HAP-1 (cell line): ENCODE measurements around the gene FOXL2.
A peak's percentile ranks its signal among the peaks of the same experiment; 100 is the strongest.

ENCODE experiments used
- DNase-seq, 2 experiments: peaks; one replicate each; pipeline ENCODE4 v3.0.0-alpha.2; 2016 to 2020; ENCODE audit warnings: low spot score in 2 of 2
- H3K27me3 ChIP-seq: fragments of 250-450 bp; sonication (Bioruptor Pico); 2 replicates; pipeline ENCODE4 v1.5.1; 2020; ENCODE audit warnings: low read depth, mild to moderate bottlenecking, moderate library complexity
- H3K36me3 ChIP-seq: fragments of 250-450 bp; sonication (Bioruptor Pico); replicated peaks from 2 replicates; pipeline ENCODE4 v1.5.1; 2020; ENCODE audit warnings: mild to moderate bottlenecking
- H3K4me1 ChIP-seq: fragments of 250-450 bp; sonication (Bioruptor Pico); 2 replicates; pipeline ENCODE4 v1.5.1; 2020; ENCODE audit warnings: mild to moderate bottlenecking
- H3K4me3 ChIP-seq: fragments of 250-450 bp; sonication (Bioruptor Pico); 2 replicates; pipeline ENCODE4 v1.5.1; 2020; ENCODE audit warnings: mild to moderate bottlenecking, moderate library complexity
- H3K9me3 ChIP-seq: fragments of 250-450 bp; sonication (Bioruptor Pico); 2 replicates; pipeline ENCODE4 v1.5.1; 2020; ENCODE audit warnings: mild to moderate bottlenecking, moderate library complexity
- in situ Hi-C: fragments of 300-500 bp; cut with MboI; formaldehyde crosslinking; loops from 3 replicates; pipeline ENCODE4 v1.14.3; 2020; ENCODE audit warnings: low sequenced_read_pairs, inconsistent platforms, mixed read lengths

The FOXL2 gene

DNA sequence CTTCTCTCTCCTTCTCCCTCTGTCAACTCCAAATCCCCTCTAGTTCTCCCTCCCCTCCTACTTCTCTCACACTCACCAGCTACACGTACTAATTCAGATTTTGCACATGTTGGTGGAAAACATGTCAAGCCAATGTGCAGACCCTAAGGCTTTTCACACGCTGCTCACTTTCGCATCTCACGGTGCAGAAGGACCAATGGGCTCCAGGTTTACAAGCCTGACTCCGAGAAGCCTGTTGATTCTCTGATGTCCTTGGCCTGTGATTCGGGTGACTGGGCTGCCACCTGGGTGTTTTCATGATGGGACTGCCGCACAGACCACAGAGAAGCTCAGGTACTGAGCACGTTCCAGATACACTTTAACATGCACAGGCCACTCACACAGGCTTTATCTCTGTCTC, 3.8 kb upstream of the FOXL2 start:
- no peaks in the 10 kb centered on the region for H3K9me3 ChIP-seq
- H3K4me3 ChIP-seq = no peak overlapping the region
- no peak for DNase-seq
- H3K4me1 ChIP-seq = no peaks in the 10 kb centered on the region
- in situ Hi-C loops = no loop called here
- no peaks in the 10 kb centered on the region for H3K27me3 ChIP-seq
- no peaks in the 10 kb centered on the region for H3K36me3 ChIP-seq

DNA sequence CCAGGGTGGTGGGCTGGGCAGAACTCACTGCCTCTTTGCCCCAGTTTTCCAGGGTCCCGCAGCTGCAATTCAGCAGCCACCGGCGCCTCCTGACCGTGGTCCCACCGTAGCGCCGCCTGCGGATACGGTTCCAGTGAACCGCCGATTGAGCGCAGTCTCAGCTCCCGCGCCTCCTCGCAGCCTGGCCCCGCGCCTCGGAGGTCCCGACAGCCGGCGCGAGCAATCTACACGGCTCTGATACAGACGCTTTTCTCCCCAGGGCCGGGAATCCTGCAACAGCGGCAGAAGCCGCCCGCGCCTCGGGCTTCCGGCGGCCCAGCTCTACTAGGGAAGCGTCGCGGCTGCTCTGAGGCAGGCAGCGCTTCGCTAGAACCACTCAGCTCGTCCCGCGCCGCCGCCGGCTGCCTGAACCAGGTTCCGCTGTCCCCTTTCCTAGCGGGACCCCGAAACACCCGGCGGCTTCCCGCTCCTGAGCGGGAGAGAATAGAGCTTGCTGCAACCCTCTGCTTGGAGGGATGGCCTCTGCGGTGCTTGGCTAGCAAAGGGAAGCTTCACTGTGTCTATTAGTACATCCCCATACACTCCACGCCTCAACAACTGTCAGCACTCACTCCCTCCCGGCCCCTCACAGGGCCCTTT, 3.2 kb upstream of the FOXL2 start:
- DNase-seq = no peak
- in situ Hi-C loops = no loop called here
- no peak overlapping the region for H3K4me3 ChIP-seq
- no peaks in the 10 kb centered on the region for H3K27me3 ChIP-seq
- H3K4me1 ChIP-seq = no peaks in the 10 kb centered on the region
- H3K9me3 ChIP-seq = no peaks in the 10 kb centered on the region
- H3K36me3 ChIP-seq = no peaks in the 10 kb centered on the region

DNA sequence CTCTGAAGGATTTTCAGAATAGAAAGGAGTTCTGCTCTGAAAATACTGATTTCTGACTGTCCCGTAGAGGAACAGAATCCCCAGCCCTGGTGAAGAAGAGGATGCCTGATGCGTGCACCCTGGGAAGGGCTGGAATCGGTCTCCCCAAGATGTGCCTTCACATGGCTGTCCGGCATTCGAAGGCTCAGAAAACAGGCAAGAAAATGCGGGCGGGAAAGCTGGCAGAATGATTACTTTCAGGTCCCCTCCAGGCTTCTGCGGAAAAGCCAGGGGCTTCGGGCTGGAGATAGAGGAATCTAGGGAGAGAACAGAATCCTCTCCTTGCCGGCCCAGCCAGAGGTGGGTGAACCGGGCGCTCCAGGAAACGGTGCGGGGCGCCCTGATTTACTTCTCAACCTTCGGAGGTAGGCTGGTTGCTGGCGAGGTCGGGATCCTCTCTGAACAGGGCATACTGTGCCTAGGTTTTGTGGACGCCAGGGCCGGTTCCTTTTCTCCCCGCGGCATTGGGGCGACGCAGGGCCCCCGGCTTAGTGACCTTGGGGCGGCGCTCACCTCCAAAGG, 2.6 kb upstream of the FOXL2 start:
- Histone ChIP-seq H3K4me1 (no peaks in the 10 kb centered on the region), H3K4me3 (no peak overlapping the region), H3K36me3 (no peaks in the 10 kb centered on the region), H3K27me3 (no peaks in the 10 kb centered on the region), H3K9me3 (no peaks in the 10 kb centered on the region)
- in situ Hi-C loops = no loop called here
- DNase-seq = no peak

DNA sequence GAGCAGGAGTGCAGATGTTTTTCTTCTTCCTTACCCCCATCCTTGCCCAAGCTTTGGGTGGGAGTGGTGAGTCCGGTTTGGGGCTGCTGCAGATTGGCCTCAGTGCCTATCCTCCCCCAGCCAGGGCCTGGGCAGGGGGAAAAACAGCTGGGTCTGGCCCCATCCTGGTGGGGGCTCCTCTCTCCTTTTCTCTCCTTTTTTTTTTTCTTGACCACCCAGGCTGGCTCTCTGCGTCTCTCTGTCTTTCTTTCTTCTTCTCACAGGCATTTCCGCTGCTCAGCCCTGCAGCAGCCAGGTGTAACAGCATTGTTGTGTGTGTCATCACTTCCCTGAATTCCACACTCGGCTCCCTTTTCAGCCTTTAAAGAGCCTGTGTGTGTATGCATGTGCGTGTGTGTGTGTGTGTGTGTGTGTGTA, 2.1 kb upstream of the FOXL2 start:
- Histone ChIP-seq H3K4me1 (no peaks in the 10 kb centered on the region), H3K9me3 (no peaks in the 10 kb centered on the region), H3K27me3 (no peaks in the 10 kb centered on the region), H3K36me3 (no peaks in the 10 kb centered on the region), H3K4me3 (no peak overlapping the region)
- in situ Hi-C loops = no loop called here
- DNase-seq = no peak

DNA sequence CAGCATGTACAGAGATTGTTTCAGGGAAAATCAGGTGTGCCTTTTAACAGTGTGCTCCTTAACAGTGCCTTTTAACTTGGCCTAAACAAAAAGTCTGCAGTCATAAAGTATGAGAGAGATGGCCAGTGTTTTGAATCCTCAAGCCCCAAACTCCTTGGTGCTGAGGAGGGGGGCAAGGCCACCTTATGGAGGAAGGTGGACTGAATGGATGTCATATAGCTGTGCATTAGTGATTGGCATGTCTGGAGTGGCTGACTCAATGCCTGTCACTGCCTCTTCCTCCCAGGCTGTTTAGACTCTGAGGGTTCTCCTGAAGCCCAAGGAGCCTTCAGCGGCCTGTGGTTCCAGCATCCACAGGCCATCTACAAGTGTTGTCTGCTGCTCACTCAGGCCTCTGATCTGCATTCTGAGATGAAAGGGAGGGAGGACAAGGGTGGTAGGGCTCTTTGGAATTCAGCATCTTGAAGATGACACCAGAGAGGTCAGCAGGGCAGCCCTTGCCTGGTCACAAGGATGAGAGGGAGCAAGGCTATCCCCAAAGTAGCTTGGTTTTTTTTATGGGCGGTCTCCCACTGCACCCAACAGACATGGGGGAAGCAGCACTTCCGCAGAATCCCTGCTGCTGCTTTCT, 1.5 kb upstream of the FOXL2 start:
- Histone ChIP-seq H3K4me1 (no peaks in the 10 kb centered on the region), H3K4me3 (no peak overlapping the region), H3K36me3 (no peaks in the 10 kb centered on the region), H3K27me3 (no peaks in the 10 kb centered on the region), H3K9me3 (no peaks in the 10 kb centered on the region)
- DNase-seq = no peak
- in situ Hi-C loops = no loop called here

DNA sequence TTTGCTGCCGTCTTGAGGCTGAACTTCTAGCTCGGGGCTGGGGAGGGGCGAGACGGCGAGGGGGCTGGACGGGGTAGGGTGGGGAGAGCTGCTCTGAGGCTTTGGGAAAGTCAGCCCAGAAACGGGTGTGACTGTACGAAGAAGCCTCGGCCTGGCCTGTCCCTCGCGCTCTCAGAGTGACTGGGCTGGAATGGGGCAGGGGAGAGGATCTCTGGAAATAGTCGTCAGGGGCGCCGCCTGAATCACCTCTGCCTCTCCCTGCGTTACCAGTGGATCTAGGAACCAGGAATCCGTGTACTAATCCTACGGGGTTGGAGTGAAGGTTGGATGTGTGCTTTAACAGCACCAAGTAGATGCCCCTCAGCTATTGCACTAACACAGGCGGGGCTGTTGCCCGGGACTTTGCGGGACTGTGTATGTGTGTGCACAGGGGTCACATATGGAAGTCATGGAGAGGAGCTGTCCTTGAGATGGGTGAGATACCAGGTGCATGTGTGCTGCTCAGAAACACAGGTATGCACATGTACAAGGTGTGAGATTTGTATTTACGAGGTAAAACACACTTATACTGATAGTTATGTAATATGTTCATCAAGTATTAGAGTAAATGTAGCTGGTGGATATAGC, 671 bp upstream of the FOXL2 start:
- no peak for DNase-seq
- Histone ChIP-seq H3K4me3 (no peak overlapping the region), H3K9me3 (no peaks in the 10 kb centered on the region), H3K27me3 (no peaks in the 10 kb centered on the region), H3K36me3 (no peaks in the 10 kb centered on the region), H3K4me1 (no peaks in the 10 kb centered on the region)
- in situ Hi-C loops = no loop called here

GRCh38 chr3:138945709-138946662, 951 bp downstream of the FOXL2 start:
- H3K27me3 ChIP-seq = no peaks in the 10 kb centered on the region

GRCh38 chr3:138944929-138945708, 1.8 kb downstream of the FOXL2 start:
- H3K4me1 ChIP-seq = no peaks in the 10 kb centered on the region
- H3K9me3 ChIP-seq = no peaks in the 10 kb centered on the region
- in situ Hi-C loops = no loop called here
- no peak for DNase-seq
- no peaks in the 10 kb centered on the region for H3K27me3 ChIP-seq
- no peak overlapping the region for H3K4me3 ChIP-seq
- no peaks in the 10 kb centered on the region for H3K36me3 ChIP-seq

More at GRCh38 chr3:138945709-138946662, 951 bp downstream of the FOXL2 start:
- Histone ChIP-seq H3K9me3 (no peaks in the 10 kb centered on the region), H3K4me1 (no peaks in the 10 kb centered on the region), H3K36me3 (no peaks in the 10 kb centered on the region), H3K4me3 (peak overlapping the region; percentile 11)
- peak in 1 of 2 experiments; percentile 19 for DNase-seq
- in situ Hi-C loops = no loop called here

DNA sequence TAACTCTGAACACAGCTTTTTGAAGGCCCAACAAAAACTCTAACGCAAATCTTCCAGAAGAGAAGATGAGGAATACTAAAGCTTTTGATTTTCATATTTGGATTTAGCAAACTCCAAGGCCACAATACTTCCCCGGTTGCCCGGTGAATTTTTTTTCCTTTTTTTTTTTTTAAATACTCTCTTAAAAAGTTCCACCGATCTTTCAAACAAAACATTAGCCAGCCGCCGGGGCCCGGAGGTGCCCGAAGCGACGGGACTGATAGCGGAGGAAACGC, 2.3 kb downstream of the FOXL2 start:
- H3K4me1 ChIP-seq = no peaks in the 10 kb centered on the region
- H3K9me3 ChIP-seq = no peaks in the 10 kb centered on the region
- in situ Hi-C loops = no loop called here
- no peak overlapping the region for H3K4me3 ChIP-seq
- no peaks in the 10 kb centered on the region for H3K27me3 ChIP-seq
- DNase-seq = no peak
- H3K36me3 ChIP-seq = no peaks in the 10 kb centered on the region

GRCh38 chr3:138943724-138944653, 2.9 kb downstream of the FOXL2 start:
- no peaks in the 10 kb centered on the region for H3K27me3 ChIP-seq
- H3K36me3 ChIP-seq = no peaks in the 10 kb centered on the region
- H3K4me3 ChIP-seq = no peak overlapping the region
- in situ Hi-C loops = no loop called here
- no peaks in the 10 kb centered on the region for H3K9me3 ChIP-seq
- DNase-seq = no peak
- no peaks in the 10 kb centered on the region for H3K4me1 ChIP-seq

DNA sequence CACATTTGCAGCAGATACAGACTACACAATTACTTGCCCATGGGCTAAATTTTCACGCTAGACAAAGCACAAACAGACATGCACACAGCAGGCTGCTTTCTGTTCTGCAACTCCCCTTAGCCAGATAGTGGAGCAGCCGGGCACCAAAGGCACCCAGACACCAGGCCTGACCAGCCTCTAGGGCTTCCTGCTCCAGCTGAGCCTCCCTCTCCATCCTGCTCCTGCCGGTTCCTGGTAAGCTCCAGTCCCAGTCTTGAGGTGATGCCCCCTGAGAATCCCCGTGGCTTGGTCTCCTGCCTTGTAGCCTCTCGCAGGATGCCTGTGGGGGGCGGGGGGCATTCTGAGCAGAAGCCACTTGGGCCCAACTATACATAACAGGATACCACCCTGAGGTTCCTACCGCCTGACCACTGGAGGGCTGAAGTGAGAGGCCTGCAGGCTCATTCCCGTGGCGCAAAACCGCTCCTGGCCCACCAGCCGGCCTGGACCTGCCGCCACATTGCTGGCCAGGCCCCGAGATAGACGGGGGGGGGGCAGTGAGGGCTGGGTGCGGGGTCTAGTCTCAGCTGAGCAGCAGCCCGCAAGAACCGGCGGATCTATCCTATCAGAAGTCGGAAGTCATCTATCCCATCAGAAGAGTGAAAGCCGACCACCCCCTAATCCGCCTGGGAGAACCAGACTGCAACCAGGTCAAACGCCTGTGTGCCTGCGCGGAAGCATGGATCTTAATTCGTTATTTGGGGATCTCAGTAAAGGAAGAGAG, 3.9 kb downstream of the FOXL2 start:
- Histone ChIP-seq H3K4me3 (no peak overlapping the region), H3K4me1 (no peaks in the 10 kb centered on the region), H3K27me3 (no peaks in the 10 kb centered on the region), H3K36me3 (no peaks in the 10 kb centered on the region), H3K9me3 (no peaks in the 10 kb centered on the region)
- no peak for DNase-seq
- in situ Hi-C loops = no loop called here

GRCh38 chr3:138942271-138942670, 4.7 kb downstream of the FOXL2 start:
- Histone ChIP-seq H3K4me3 (no peak overlapping the region), H3K36me3 (no peaks in the 10 kb centered on the region), H3K4me1 (no peaks in the 10 kb centered on the region), H3K27me3 (no peaks in the 10 kb centered on the region), H3K9me3 (no peaks in the 10 kb centered on the region)
- in situ Hi-C loops = no loop called here
- DNase-seq = no peak
